Fibroblast of lung (primary cell): ENCODE results near the gene MAS1L. TPM values are rescaled to one million over a fixed set of nuclear protein-coding genes. Genes with fewer than 3 reads are reported as not detected.

Experiments
- DNase-seq, 2 donors: peaks; one replicate each; pipeline versions ENCODE4 v3.0.0 to v3.0.0-alpha.2; 2010; ENCODE audit warnings: low read depth in 2 of 2
- H2AFZ ChIP-seq: 2 replicates; pipeline ENCODE4 v1.5.1; 2012; ENCODE audit warnings: low read length, control low read depth, inconsistent platforms
- H3K27ac ChIP-seq: 2 replicates; pipeline ENCODE4 v1.5.1; 2011; ENCODE audit warnings: low read length, control low read depth; ENCODE audit not compliant: insufficient read depth
- H3K27me3 ChIP-seq: 2 replicates; pipeline ENCODE4 v1.5.1; 2011; ENCODE audit warnings: mild to moderate bottlenecking, low read length; ENCODE audit not compliant: control insufficient read depth, insufficient read depth
- H3K36me3 ChIP-seq: 2 replicates; pipeline ENCODE4 v1.5.1; 2011; ENCODE audit warnings: low read length; ENCODE audit not compliant: control insufficient read depth, insufficient read depth
- H3K4me1 ChIP-seq: 2 replicates; pipeline ENCODE4 v1.5.1; 2011; ENCODE audit warnings: low read length; ENCODE audit not compliant: control insufficient read depth, insufficient read depth; ENCODE audit errors: extremely low read depth
- H3K4me2 ChIP-seq: 2 replicates; pipeline ENCODE4 v1.5.1; 2011; ENCODE audit warnings: low read length, control low read depth; ENCODE audit not compliant: insufficient read depth; ENCODE audit errors: extremely low read depth
- H3K4me3 ChIP-seq, 4 experiments: fragments of 200-600 bp in 1 of 4; sonication (generic) in 1 of 4; replicated peaks in 1 of 4; 2 replicates each; pipeline ENCODE4 v1.5.1; 2011 to 2016; ENCODE audit warnings: low read length in 4 of 4, low read depth in 3 of 4, mild to moderate bottlenecking in 3 of 4, control low read depth in 2 of 4, inconsistent platforms in 1 of 4, mixed read lengths in 1 of 4; ENCODE audit not compliant: insufficient read depth in 1 of 4; ENCODE audit errors: control extremely low read depth in 1 of 4
- H3K79me2 ChIP-seq: 2 replicates; pipeline ENCODE4 v1.5.1; 2012; ENCODE audit warnings: mild to moderate bottlenecking, low read length, inconsistent platforms; ENCODE audit not compliant: control insufficient read depth, insufficient read depth
- H3K9ac ChIP-seq: 2 replicates; pipeline ENCODE4 v1.5.1; 2011; ENCODE audit warnings: mild to moderate bottlenecking, low read length, control low read depth; ENCODE audit not compliant: insufficient read depth
- H3K9me3 ChIP-seq: 2 replicates; pipeline ENCODE4 v1.5.1; 2012; ENCODE audit warnings: low read depth, low read length; ENCODE audit not compliant: control insufficient read depth, insufficient read depth
- H4K20me1 ChIP-seq: 2 replicates; pipeline ENCODE4 v1.5.1; 2011; ENCODE audit warnings: low read length; ENCODE audit not compliant: control insufficient read depth, insufficient read depth; ENCODE audit errors: extremely low read depth
- EZH2 ChIP-seq: IDR thresholded peaks from 2 replicates; pipeline ENCODE4 v1.5.1; 2012; ENCODE audit warnings: low read length, control low read depth, mild to moderate bottlenecking; ENCODE audit errors: missing control alignments
- polyA plus RNA-seq, 2 donors: library from polyadenylated mRNA; depleted of rRNA in 1 of 2; stranded (reverse) in 1 of 2; unstranded in 1 of 2; fragments of >200 nt; gene quantifications; 2 replicates each; pipeline ENCODE4 v1.2.1, GENCODE V29; 2011 to 2012; ENCODE audit warnings: missing spikeins in 1 of 2
- total RNA-seq: library from RNA; depleted of rRNA; stranded (reverse); fragments of >200 nt; gene quantifications from 2 replicates; pipeline ENCODE4 v1.2.1, GENCODE V29; 2014
- TF ChIP-seq, protein P1 (sequence below), 2 donors: IDR thresholded peaks in 1 of 2; conservative IDR thresholded peaks in 1 of 2; 1 replicate in 1 of 2; 2 replicates in 1 of 2; pipeline ENCODE4 v1.5.1; 2011 to 2012; ENCODE audit warnings: low read length in 2 of 2, control low read depth in 1 of 2, inconsistent platforms in 1 of 2, low read depth in 1 of 2, mild to moderate bottlenecking in 1 of 2

Gene MAS1L
- total and polyA plus RNA-seq, 2 donors (not counting 1 experiment from before 2014, with no cell fraction given): not detected

DNA sequence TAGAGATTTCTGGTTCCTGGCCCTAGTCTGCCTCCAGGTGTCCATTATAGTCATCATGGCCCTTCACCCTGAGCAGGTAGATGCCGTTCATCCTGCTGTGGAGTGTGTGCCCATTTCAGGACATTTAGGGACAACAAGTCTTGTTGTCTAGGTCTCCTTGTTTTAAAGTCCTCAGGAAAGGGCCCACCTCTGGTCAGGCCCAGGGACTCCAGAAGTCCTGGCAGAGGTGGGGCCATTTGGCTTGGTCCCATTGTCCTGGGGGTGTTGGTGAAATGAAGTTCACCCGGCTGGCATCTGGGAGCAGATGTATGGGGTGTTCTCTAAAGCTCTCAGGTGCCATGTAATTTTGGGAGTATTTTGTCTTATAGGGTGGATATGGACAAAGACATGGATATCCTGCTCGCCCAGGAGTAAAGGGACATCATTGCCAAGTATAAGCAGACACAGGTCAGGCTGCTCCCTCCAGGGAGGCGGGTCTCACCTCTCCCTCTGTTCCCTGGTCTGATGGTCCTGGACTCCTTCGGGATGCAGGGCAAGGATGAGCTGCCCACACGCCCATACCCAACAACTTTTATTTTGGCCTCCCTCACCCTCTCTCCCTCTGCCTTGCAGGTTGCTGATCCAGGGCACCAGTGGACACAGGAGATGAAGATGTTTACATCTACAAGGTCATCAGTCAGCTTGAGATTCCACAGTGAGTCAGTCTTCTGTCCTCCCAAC lies 31.7 kb upstream of the MAS1L start:
- Histone ChIP-seq H3K79me2 (no peaks in the 10 kb centered on the region), H3K4me1 (no peaks in the 10 kb centered on the region), H3K27me3 (no peaks in the 10 kb centered on the region), H3K4me3 (no peak overlapping the region), H3K9me3 (no peaks in the 10 kb centered on the region), H2AFZ (no peak overlapping the region), H4K20me1 (no peaks in the 10 kb centered on the region), H3K36me3 (no peaks in the 10 kb centered on the region), H3K4me2 (no peak overlapping the region), H3K9ac (no peak overlapping the region), H3K27ac (no peak overlapping the region)
- TF ChIP-seq, protein P1, sequence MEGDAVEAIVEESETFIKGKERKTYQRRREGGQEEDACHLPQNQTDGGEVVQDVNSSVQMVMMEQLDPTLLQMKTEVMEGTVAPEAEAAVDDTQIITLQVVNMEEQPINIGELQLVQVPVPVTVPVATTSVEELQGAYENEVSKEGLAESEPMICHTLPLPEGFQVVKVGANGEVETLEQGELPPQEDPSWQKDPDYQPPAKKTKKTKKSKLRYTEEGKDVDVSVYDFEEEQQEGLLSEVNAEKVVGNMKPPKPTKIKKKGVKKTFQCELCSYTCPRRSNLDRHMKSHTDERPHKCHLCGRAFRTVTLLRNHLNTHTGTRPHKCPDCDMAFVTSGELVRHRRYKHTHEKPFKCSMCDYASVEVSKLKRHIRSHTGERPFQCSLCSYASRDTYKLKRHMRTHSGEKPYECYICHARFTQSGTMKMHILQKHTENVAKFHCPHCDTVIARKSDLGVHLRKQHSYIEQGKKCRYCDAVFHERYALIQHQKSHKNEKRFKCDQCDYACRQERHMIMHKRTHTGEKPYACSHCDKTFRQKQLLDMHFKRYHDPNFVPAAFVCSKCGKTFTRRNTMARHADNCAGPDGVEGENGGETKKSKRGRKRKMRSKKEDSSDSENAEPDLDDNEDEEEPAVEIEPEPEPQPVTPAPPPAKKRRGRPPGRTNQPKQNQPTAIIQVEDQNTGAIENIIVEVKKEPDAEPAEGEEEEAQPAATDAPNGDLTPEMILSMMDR (conservative IDR thresholded peaks at IDR 0.05 in 1 of 2, IDR thresholded peaks at IDR 0.05 in 1 of 2; ENCODE audit: low read depth in 1 of 2, low read length in 2 of 2): no peak
- TF ChIP-seq EZH2: no peak
- DNase-seq: no peak

DNA sequence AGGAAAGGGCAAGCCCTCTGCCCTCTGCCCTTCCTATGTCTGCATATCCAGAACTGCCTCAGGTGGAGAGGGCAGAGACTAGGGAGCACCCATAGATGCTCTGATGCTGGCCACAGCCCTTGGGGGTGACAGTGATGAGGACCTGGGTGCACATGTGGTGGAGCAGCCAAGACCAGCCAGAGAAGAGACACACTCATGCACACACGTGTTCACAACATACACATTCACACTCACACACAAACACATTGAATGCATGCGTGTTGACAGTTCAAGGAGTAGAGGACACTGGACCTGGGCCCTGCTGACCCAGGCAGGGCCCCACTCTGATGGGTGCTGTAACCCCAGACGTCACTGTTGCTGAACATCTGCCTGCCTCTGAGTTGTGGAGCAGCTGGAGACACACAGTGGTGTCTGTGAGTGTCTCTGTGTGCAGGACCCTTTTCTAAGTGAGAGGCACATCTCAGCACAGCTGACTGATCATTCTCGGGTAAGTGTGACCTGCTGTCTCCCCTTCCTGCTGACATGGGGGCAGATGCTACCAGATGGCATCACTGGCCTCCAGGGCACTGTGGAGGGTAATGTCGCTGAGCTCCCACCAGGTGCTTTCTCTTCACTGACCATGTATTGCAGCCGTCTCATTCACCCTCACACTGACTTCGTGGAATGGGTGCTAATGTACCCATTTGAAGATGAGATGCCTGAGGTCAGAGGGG lies 30.1 kb upstream of the MAS1L start:
- no peaks in the 10 kb centered on the region for H3K4me1 ChIP-seq
- H3K9me3 ChIP-seq: no peaks in the 10 kb centered on the region
- TF ChIP-seq, protein P1 (conservative IDR thresholded peaks at IDR 0.05 in 1 of 2, IDR thresholded peaks at IDR 0.05 in 1 of 2; ENCODE audit: low read depth in 1 of 2, low read length in 2 of 2): no peak
- no peak for TF ChIP-seq EZH2
- H3K4me2 ChIP-seq: no peak overlapping the region
- no peak overlapping the region for H3K4me3 ChIP-seq
- no peak overlapping the region for H3K27ac ChIP-seq
- no peaks in the 10 kb centered on the region for H3K27me3 ChIP-seq
- no peak for DNase-seq
- H3K9ac ChIP-seq: no peak overlapping the region
- H2AFZ ChIP-seq: no peak overlapping the region
- H3K79me2 ChIP-seq: no peaks in the 10 kb centered on the region
- H4K20me1 ChIP-seq: no peaks in the 10 kb centered on the region
- no peaks in the 10 kb centered on the region for H3K36me3 ChIP-seq

DNA sequence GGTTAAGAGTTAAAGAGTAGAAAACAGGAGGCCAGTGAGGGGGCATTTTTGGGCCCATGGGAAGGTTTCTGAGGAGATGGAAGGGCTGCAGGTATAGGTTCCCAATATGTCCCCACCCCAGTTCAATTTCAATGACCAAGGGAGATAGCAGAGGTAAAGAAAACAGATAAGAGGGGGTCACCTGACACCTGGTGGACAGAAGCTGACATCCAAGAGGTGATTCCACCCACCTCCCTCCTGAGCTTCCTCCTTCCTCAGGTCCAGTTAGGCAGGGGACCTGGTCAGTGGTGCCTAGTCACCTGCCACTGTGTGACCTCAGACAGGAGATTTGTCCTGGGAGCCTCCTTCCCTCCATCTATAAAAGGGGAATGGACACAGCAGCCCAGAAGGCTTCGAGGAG lies 29.5 kb upstream of the MAS1L start:
- no peak for TF ChIP-seq EZH2
- TF ChIP-seq, protein P1 (conservative IDR thresholded peaks at IDR 0.05 in 1 of 2, IDR thresholded peaks at IDR 0.05 in 1 of 2; ENCODE audit: low read depth in 1 of 2, low read length in 2 of 2): no peak
- no peaks in the 10 kb centered on the region for H3K79me2 ChIP-seq

More for the DNA sequence above, 29.5 kb upstream of the MAS1L start:
- H4K20me1 ChIP-seq: no peaks in the 10 kb centered on the region
- no peak overlapping the region for H2AFZ ChIP-seq
- no peak overlapping the region for H3K4me2 ChIP-seq
- H3K27ac ChIP-seq: no peak overlapping the region
- no peaks in the 10 kb centered on the region for H3K4me1 ChIP-seq
- no peak for DNase-seq
- H3K4me3 ChIP-seq: no peak overlapping the region
- H3K9me3 ChIP-seq: no peaks in the 10 kb centered on the region
- no peaks in the 10 kb centered on the region for H3K27me3 ChIP-seq
- H3K36me3 ChIP-seq: no peaks in the 10 kb centered on the region
- H3K9ac ChIP-seq: no peak overlapping the region
